ENCODE measurements around the gene RAF1.

- TF ChIP-seq REST (IDR thresholded peaks at IDR 0.05; ENCODE audit: insufficient read depth in 1 of 2, low read depth in 2 of 2, low read length in 2 of 2) (no peak), TAF1 (IDR thresholded peaks at IDR 0.05; ENCODE audit: borderline replicate concordance, insufficient read depth, low read length) (no peak), FOXP2 (optimal IDR thresholded peaks at IDR 0.05; ENCODE audit: borderline replicate concordance, extremely low read depth, extremely low read length, insufficient read depth) (no peak), POLR2AphosphoS5 (IDR thresholded peaks at IDR 0.05; ENCODE audit: low read depth, low read length) (no peak)
Observed at GRCh38 chr3:12707449-12707848, 43.5 kb upstream of the RAF1 start.
